Endothelial cell of umbilical vein (primary cell): Measurements from ENCODE around the gene NSD1. TPM values are rescaled to one million over a fixed set of nuclear protein-coding genes. Genes with fewer than 3 reads are reported as not detected.

Source experiments
- BruUV-seq: library from RNA; stranded (reverse); fragments of 400-500 nt; replicated peaks from 2 replicates; lab custom pipeline; 2021; lab: Mats Ljungman, UMichigan
- CTCF ChIA-PET: fragments of 300-600, 350-600 bp; sonication (Branson Sonifier 250); formaldehyde crosslinking; loops from one replicate; lab custom pipeline; 2021; ENCODE audit warnings: antibody characterized with exemption, inconsistent platforms; lab: Charles Lee
- POLR2A ChIA-PET: fragments of 300-600, 350-600 bp; sonication (Branson Sonifier 250); formaldehyde crosslinking; loops from one replicate; lab custom pipeline; 2021; ENCODE audit warnings: antibody characterized with exemption, inconsistent platforms; lab: Charles Lee
- DNase-seq: peaks from one replicate; pipeline ENCODE4 v3.0.0-alpha.2; 2011; ENCODE audit warnings: low read depth, low spot score
- FAIRE-seq: peaks from 2 replicates; lab custom pipeline; 2011; peaks lifted over from hg19 to GRCh38; lab: Jason Lieb, UNC
- H2AFZ ChIP-seq: 2 replicates; pipeline ENCODE4 v1.6.0; 2012; ENCODE audit warnings: low read depth, low read length, control low read depth, inconsistent platforms
- H3K27ac ChIP-seq: 2 replicates; pipeline ENCODE4 v1.5.1; 2011; ENCODE audit warnings: low read depth, mild to moderate bottlenecking, control low read depth, low read length, moderate library complexity; ENCODE audit not compliant: insufficient read depth
- H3K27me3 ChIP-seq, 2 experiments: 2 replicates each; pipeline versions ENCODE4 v1.6.0 to v1.6.1; 2011; ENCODE audit warnings: low read length in 2 of 2, mixed read lengths in 1 of 2; ENCODE audit not compliant: control insufficient read depth in 2 of 2, insufficient read depth in 2 of 2
- H3K36me3 ChIP-seq, 2 experiments: 2 replicates in 1 of 2; 3 replicates in 1 of 2; pipeline ENCODE4 v1.5.1; 2011; ENCODE audit warnings: low read length in 2 of 2, mild to moderate bottlenecking in 1 of 2, moderate library complexity in 1 of 2; ENCODE audit not compliant: control insufficient read depth in 2 of 2, insufficient read depth in 2 of 2; ENCODE audit errors: extremely low read depth in 1 of 2
- H3K4me1 ChIP-seq: 3 replicates; pipeline ENCODE4 v1.5.1; 2011; ENCODE audit warnings: mild to moderate bottlenecking, low read length; ENCODE audit not compliant: control insufficient read depth, insufficient read depth; ENCODE audit errors: extremely low read depth
- H3K4me2 ChIP-seq: 2 replicates; pipeline ENCODE4 v1.6.1; 2011; ENCODE audit warnings: low read length, control low read depth, mixed read lengths; ENCODE audit not compliant: insufficient read depth
- H3K4me3 ChIP-seq, 3 experiments: fragments of 200-600 bp in 1 of 3; sonication (generic), shearing (Covaris generic) in 1 of 3; replicated peaks in 1 of 3; 2 replicates each; pipeline ENCODE4 v1.5.1; 2011 to 2016; ENCODE audit warnings: control low read depth in 3 of 3, low read length in 3 of 3, mild to moderate bottlenecking in 2 of 3, inconsistent platforms in 1 of 3, low read depth in 1 of 3, moderate library complexity in 1 of 3; ENCODE audit not compliant: insufficient read depth in 1 of 3
- H3K79me2 ChIP-seq: 2 replicates; pipeline ENCODE4 v1.6.0; 2012; ENCODE audit warnings: low read length, inconsistent platforms; ENCODE audit not compliant: control insufficient read depth, insufficient read depth
- H3K9ac ChIP-seq: replicated peaks from 2 replicates; pipeline ENCODE3; 2011; ENCODE audit warnings: low read length, control low read depth; ENCODE audit not compliant: insufficient read depth; ENCODE audit errors: extremely low read depth
- H3K9me1 ChIP-seq: replicated peaks from 3 replicates; pipeline ENCODE4 v1.6.0; 2011; ENCODE audit warnings: mild to moderate bottlenecking, low read length; ENCODE audit not compliant: control insufficient read depth, insufficient read depth; ENCODE audit errors: extremely low read depth
- H3K9me3 ChIP-seq: replicated peaks from 2 replicates; pipeline ENCODE4 v1.5.1; 2012; ENCODE audit warnings: low read length, inconsistent platforms; ENCODE audit not compliant: control insufficient read depth, insufficient read depth
- H4K20me1 ChIP-seq: replicated peaks from 2 replicates; pipeline ENCODE3; 2011; ENCODE audit warnings: mild to moderate bottlenecking, low read length; ENCODE audit not compliant: control insufficient read depth, insufficient read depth; ENCODE audit errors: extremely low read depth
- EZH2 ChIP-seq: IDR thresholded peaks from 2 replicates; pipeline ENCODE4 v1.6.1; 2012; ENCODE audit warnings: borderline replicate concordance, low read depth, mild to moderate bottlenecking, moderate library complexity, low read length, inconsistent platforms; ENCODE audit not compliant: severe bottlenecking
- FOS ChIP-seq: IDR thresholded peaks from 2 replicates; pipeline ENCODE4 v1.6.1; 2011; ENCODE audit warnings: mild to moderate bottlenecking, low read length, moderate library complexity, borderline replicate concordance; ENCODE audit not compliant: insufficient read depth
- GATA2 ChIP-seq: IDR thresholded peaks from 2 replicates; pipeline ENCODE4 v1.7.0; 2011; ENCODE audit warnings: low read depth, mild to moderate bottlenecking, moderate library complexity, mixed read lengths, low read length; ENCODE audit not compliant: insufficient read length, insufficient read depth
- JUN ChIP-seq: IDR thresholded peaks from 2 replicates; pipeline ENCODE4 v1.6.1; 2011; ENCODE audit warnings: borderline replicate concordance, low read depth; ENCODE audit not compliant: insufficient read length, insufficient read depth
- MYC ChIP-seq: IDR thresholded peaks from one replicate; pipeline ENCODE4 v1.6.1; 2011; ENCODE audit warnings: mild to moderate bottlenecking, low read depth, low read length
- POLR2A ChIP-seq: IDR thresholded peaks from 2 replicates; pipeline ENCODE4 v1.6.1; 2012; ENCODE audit warnings: low read depth, mild to moderate bottlenecking, control low read depth, low read length
- POLR2AphosphoS5 ChIP-seq: IDR thresholded peaks from 2 replicates; pipeline ENCODE4 v1.6.1; 2012; ENCODE audit warnings: low read depth, mild to moderate bottlenecking, control low read depth, low read length, moderate library complexity; ENCODE audit not compliant: insufficient read depth
- dilution Hi-C: fragments of 300-500 bp; cut with MboI; formaldehyde crosslinking; loops from one replicate; pipeline ENCODE4 v1.15.0; 2019; ENCODE audit warnings: low sequenced_read_pairs; ENCODE audit not compliant: extremely low pct_ligation_motif_present
- intact Hi-C: fragments of 100-400 bp; cut with micrococcal nuclease; formaldehyde crosslinking; loops from one replicate; pipeline ENCODE4 v1.10.0; 2022
- polyA plus RNA-seq, 4 experiments: library from polyadenylated mRNA; depleted of rRNA in 3 of 4; stranded (reverse) in 3 of 4; unstranded in 1 of 4; fragments of >200 nt; gene quantifications; 2 replicates each; pipeline versions ENCODE4 v1.2.1 to v1.2.3, GENCODE V29; 2011 to 2012; ENCODE audit warnings: missing spikeins in 1 of 4
- total RNA-seq: library from RNA; stranded (reverse); gene quantifications from 2 replicates; pipeline ENCODE4 v1.2.3, GENCODE V29; 2021
- TF ChIP-seq, protein P1 (sequence below), 2 donors: IDR thresholded peaks; 1 replicate in 1 of 2; 2 replicates in 1 of 2; pipeline ENCODE4 v1.5.1; 2011; ENCODE audit warnings: low read length in 2 of 2, mild to moderate bottlenecking in 2 of 2, moderate library complexity in 2 of 2, control low read depth in 1 of 2, inconsistent platforms in 1 of 2, low read depth in 1 of 2; ENCODE audit not compliant: insufficient read depth in 1 of 2; ENCODE audit errors: extremely low read depth in 1 of 2
- TF ChIP-seq, protein P2 (sequence below): IDR thresholded peaks from 2 replicates; pipeline ENCODE4 v1.6.1; 2011; ENCODE audit not compliant: insufficient read depth, insufficient read length

The NSD1 gene
- total and polyA plus RNA-seq, 2 donors (not counting 3 experiments of a cell fraction or from before 2014, with no cell fraction given): 14.4 to 90.4 TPM

DNA sequence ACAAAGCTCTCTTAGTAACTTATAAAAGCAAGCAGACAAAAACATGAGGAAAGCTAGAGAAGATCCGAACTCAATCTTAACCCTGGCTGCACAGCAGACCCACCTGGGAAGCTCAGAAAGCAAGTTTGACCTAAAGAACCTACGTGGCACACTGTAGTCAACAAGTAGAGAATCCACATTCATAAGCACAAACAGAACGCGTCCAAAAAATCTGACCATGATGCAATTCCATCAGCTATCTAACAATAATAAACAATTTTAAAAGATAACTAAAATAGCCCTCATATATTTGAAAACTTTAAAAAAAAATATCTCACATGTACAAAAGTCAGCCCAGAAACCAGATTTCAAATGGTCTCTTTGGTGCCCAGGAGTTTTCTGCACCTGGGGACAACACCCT is 213.2 kb downstream of the NSD1 start:
- Histone ChIP-seq H3K27me3 (no peaks in the 10 kb centered on the region), H2AFZ (no peak overlapping the region), H3K27ac (no peak overlapping the region), H3K9ac (no peak overlapping the region), H3K4me2 (no peak overlapping the region), H3K9me1 (no peaks in the 10 kb centered on the region), H3K4me1 (peaks cover 17% of the 10 kb centered on the region), H3K9me3 (no peaks in the 10 kb centered on the region), H4K20me1 (no peaks in the 10 kb centered on the region), H3K36me3 (peaks cover 2 to 8% of the 10 kb centered on the region in 2 experiments), H3K79me2 (peaks cover 68% of the 10 kb centered on the region), H3K4me3 (no peak overlapping the region)
- ChIA-PET POLR2A (no interaction called here), CTCF (interaction anchor here (0.8 to 1.6 kb wide), 3 partner anchors 36 to 58 kb away, joined by 3 read pairs; no protein-coding TSS in a partner anchor)
- intact Hi-C loops (no loop called here), dilution Hi-C loops (no loop called here)
- TF ChIP-seq, protein P1, sequence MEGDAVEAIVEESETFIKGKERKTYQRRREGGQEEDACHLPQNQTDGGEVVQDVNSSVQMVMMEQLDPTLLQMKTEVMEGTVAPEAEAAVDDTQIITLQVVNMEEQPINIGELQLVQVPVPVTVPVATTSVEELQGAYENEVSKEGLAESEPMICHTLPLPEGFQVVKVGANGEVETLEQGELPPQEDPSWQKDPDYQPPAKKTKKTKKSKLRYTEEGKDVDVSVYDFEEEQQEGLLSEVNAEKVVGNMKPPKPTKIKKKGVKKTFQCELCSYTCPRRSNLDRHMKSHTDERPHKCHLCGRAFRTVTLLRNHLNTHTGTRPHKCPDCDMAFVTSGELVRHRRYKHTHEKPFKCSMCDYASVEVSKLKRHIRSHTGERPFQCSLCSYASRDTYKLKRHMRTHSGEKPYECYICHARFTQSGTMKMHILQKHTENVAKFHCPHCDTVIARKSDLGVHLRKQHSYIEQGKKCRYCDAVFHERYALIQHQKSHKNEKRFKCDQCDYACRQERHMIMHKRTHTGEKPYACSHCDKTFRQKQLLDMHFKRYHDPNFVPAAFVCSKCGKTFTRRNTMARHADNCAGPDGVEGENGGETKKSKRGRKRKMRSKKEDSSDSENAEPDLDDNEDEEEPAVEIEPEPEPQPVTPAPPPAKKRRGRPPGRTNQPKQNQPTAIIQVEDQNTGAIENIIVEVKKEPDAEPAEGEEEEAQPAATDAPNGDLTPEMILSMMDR (IDR thresholded peaks at IDR 0.05; ENCODE audit: extremely low read depth in 1 of 2, insufficient read depth in 1 of 2, low read depth in 1 of 2, low read length in 2 of 2): no peak
- no peak for TF ChIP-seq EZH2
- no peak for TF ChIP-seq FOS
- no peak for TF ChIP-seq MYC
- no peak for TF ChIP-seq POLR2AphosphoS5
- TF ChIP-seq, protein P2, sequence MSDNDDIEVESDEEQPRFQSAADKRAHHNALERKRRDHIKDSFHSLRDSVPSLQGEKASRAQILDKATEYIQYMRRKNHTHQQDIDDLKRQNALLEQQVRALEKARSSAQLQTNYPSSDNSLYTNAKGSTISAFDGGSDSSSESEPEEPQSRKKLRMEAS: no peak
- no peak for TF ChIP-seq POLR2A
- TF ChIP-seq JUN: no peak
- TF ChIP-seq GATA2: no peak
- DNase-seq (no peak), FAIRE-seq (no peak)
- BruUV-seq: no TSS peak
